ENCODE results near the gene CDC23. TPM values are rescaled to one million over a fixed set of nuclear protein-coding genes. Genes with fewer than 3 reads are reported as not detected.

The CDC23 gene
- total and polyA plus RNA-seq, 2 of the 8 experiments (the other 6 are each of a cell fraction or from before 2014, with no cell fraction given): 32.6 to 45.7 TPM

- POLR2A ChIA-PET (ENCODE audit: partially characterized antibody): interaction anchor here (0.8 to 1.3 kb wide), 3 partner anchors 12 to 79 kb away, joined by 3 to 4 read pairs (median 3); partner anchors contain the start of gene FAM53C
Observed at GRCh38 chr5:138258704-138259292, 45.7 kb upstream of the CDC23 start.

More at GRCh38 chr5:138258704-138259292, 45.7 kb upstream of the CDC23 start:
- no peak for DNase-seq (ENCODE audit: low read depth in 1 of 2, low spot score in 2 of 2)
- Histone ChIP-seq H2BK120ac (replicated peaks; ENCODE audit: low read depth, low read length) (no peak overlapping the region), H3K4me1 (replicated peaks in 1 of 4; ENCODE audit: control insufficient read depth in 3 of 4, insufficient read depth in 4 of 4, low read length in 3 of 4) (no peaks in the 10 kb centered on the region), H3K4me2 (ENCODE audit: insufficient read depth in 1 of 2, low read depth in 2 of 2, low read length in 2 of 2) (no peak overlapping the region), H3K79me1 (ENCODE audit: low read depth, low read length) (no peaks in the 10 kb centered on the region), H3K18ac (ENCODE audit: extremely low read depth, low read length) (no peak overlapping the region), H3K4ac (replicated peaks; ENCODE audit: insufficient read length, low read depth, low read length) (no peak overlapping the region), H2BK12ac (ENCODE audit: low read depth, low read length) (no peak overlapping the region), H3K14ac (ENCODE audit: insufficient read length) (no peak overlapping the region), H2AFZ (ENCODE audit: low read length) (no peak overlapping the region), H3K27ac (ENCODE audit: low read depth, low read length) (no peak overlapping the region), H3K36me3 (ENCODE audit: control insufficient read depth in 2 of 4, insufficient read depth in 4 of 4, low read length in 3 of 4) (no peaks in the 10 kb centered on the region), H3K23me2 (ENCODE audit: low read depth, low read length) (no peaks in the 10 kb centered on the region), H2BK20ac (ENCODE audit: low read length) (no peak overlapping the region), H4K8ac (ENCODE audit: extremely low read depth, insufficient read depth, low read length) (no peak overlapping the region), H3K27me3 (replicated peaks in 1 of 4; ENCODE audit: control insufficient read depth in 3 of 4, extremely low read depth in 1 of 4, insufficient read depth in 3 of 4, low read length in 3 of 4) (no peaks in the 10 kb centered on the region), H2AK5ac (ENCODE audit: low read depth, low read length) (no peak overlapping the region), H4K91ac (replicated peaks; ENCODE audit: insufficient read length, low read length) (no peak overlapping the region), H4K20me1 (replicated peaks in 1 of 2; ENCODE audit: control insufficient read depth in 1 of 2, insufficient read depth in 2 of 2, low read length in 2 of 2) (no peaks in the 10 kb centered on the region), H3K9ac (replicated peaks in 1 of 4; ENCODE audit: extremely low read depth in 1 of 4, low read depth in 3 of 4, low read length in 3 of 4) (no peak overlapping the region), H2BK15ac (ENCODE audit: low read length) (no peak overlapping the region), H3K56ac (replicated peaks; ENCODE audit: insufficient read length, low read depth, low read length) (no peak overlapping the region), H3K4me3 (ENCODE audit: extremely low read depth in 1 of 4, insufficient read depth in 2 of 4, low read depth in 3 of 4, low read length in 4 of 4) (no peak overlapping the region), H2BK5ac (ENCODE audit: low read depth, low read length) (no peak overlapping the region), H3K79me2 (ENCODE audit: control insufficient read depth in 1 of 2, insufficient read depth in 2 of 2, low read length in 2 of 2) (no peaks in the 10 kb centered on the region), H3K23ac (ENCODE audit: insufficient read length) (no peak overlapping the region), H4K5ac (ENCODE audit: insufficient read length, low read depth, low read length) (no peak overlapping the region), H3K9me3 (ENCODE audit: insufficient read depth in 2 of 2, low read depth in 1 of 2, low read length in 1 of 2) (no peaks in the 10 kb centered on the region)
- FAIRE-seq: no peak
- no peak for TF ChIP-seq CHD1 (IDR thresholded peaks at IDR 0.05; ENCODE audit: low read depth, low read length)
- TF ChIP-seq YY1 (IDR thresholded peaks at IDR 0.05; ENCODE audit: low read depth, low read length): no peak
- TF ChIP-seq TAF7 (optimal IDR thresholded peaks at IDR 0.05; ENCODE audit: borderline replicate concordance, low read depth, low read length): no peak
- TF ChIP-seq TBP (IDR thresholded peaks at IDR 0.05; ENCODE audit: low read depth, low read length): no peak
- WGBS, 2 experiments (ENCODE audit: extremely low coverage in 1 of 2, insufficient coverage in 1 of 2, insufficient read length in 1 of 2, insufficient replicate concordance in 2 of 2, low coverage in 1 of 2, low lambda C conversion rate in 2 of 2, missing lambda C conversion rate in 1 of 2): 87% methylated on average over 4 of the region's 4 CpGs; no CpG with 5 or more reads in 1 of the 2 experiments
- CTCF ChIA-PET (ENCODE audit: partially characterized antibody): interaction anchor here (1.2 to 1.3 kb wide), 2 partner anchors 15 to 17 kb away, joined by 3 to 4 read pairs; no protein-coding TSS in a partner anchor
